Measurements from ENCODE around the gene DDX24.

The DDX24 gene

GRCh38 chr14:94113908-94114588 is 33.0 kb upstream of the DDX24 start:
- no peak for DNase-seq

GRCh38 chr14:94113490-94113889 is 32.5 kb upstream of the DDX24 start:
- no peak for DNase-seq

- DNase-seq = no peak
Measured at GRCh38 chr14:94113073-94113472, 32.1 kb upstream of the DDX24 start.

- no peak for DNase-seq
Measured at GRCh38 chr14:94112513-94113063, 31.6 kb upstream of the DDX24 start.

GRCh38 chr14:94111276-94112095 is 30.5 kb upstream of the DDX24 start:
- no peak for DNase-seq

- DNase-seq = no peak
Measured at GRCh38 chr14:94110552-94111181, 29.7 kb upstream of the DDX24 start, which contains the start of gene IFI27. TSS of gene IFI27 (plus strand) at chr14:94110736.

GRCh38 chr14:94109915-94110250 is 28.9 kb upstream of the DDX24 start:
- no peak for DNase-seq

- DNase-seq = no peak
Measured at GRCh38 chr14:94104731-94105130, 23.7 kb upstream of the DDX24 start.

- DNase-seq = no peak
Measured at GRCh38 chr14:94103554-94104150, 22.6 kb upstream of the DDX24 start.

GRCh38 chr14:94102768-94103482 is 21.9 kb upstream of the DDX24 start:
- DNase-seq = no peak

GRCh38 chr14:94101748-94102147 is 20.7 kb upstream of the DDX24 start:
- DNase-seq = no peak

- no peak for DNase-seq
Measured at GRCh38 chr14:94100847-94101246, 19.8 kb upstream of the DDX24 start.

- DNase-seq = no peak
Measured at GRCh38 chr14:94099006-94099405, 18.0 kb upstream of the DDX24 start.

- DNase-seq = no peak
Measured at GRCh38 chr14:94098326-94098992, 17.5 kb upstream of the DDX24 start.

- no peak for DNase-seq
Measured at GRCh38 chr14:94097091-94097490, 16.1 kb upstream of the DDX24 start.

GRCh38 chr14:94093418-94093817 is 12.4 kb upstream of the DDX24 start:
- DNase-seq = no peak

GRCh38 chr14:94089479-94089878 is 8.5 kb upstream of the DDX24 start:
- DNase-seq = no peak

GRCh38 chr14:94088516-94088915 is 7.5 kb upstream of the DDX24 start:
- DNase-seq = no peak

- no peak for DNase-seq
Measured at GRCh38 chr14:94087891-94088290, 6.9 kb upstream of the DDX24 start.

GRCh38 chr14:94081386-94081820 is 401 bp upstream of the DDX24 start:
- DNase-seq = no peak

- DNase-seq = no peak
Measured at GRCh38 chr14:94079891-94080620, 946 bp downstream of the DDX24 start.

Measured in stimulated activated CD4-positive, alpha-beta T cell treated with anti-CD3 and anti-CD28 coated beads, Interleukin-4, amount 100 ng/mL, for 1 hour (primary cell).